Fibroblast of skin of left quadriceps (primary cell): ENCODE measurements around the gene YTHDC1.
A peak's percentile ranks its signal among the peaks of the same experiment; 100 is the strongest.
"Not testable (repeated sequence)": the region's sequence is repeated elsewhere in the genome, so short reads cannot be mapped to it uniquely, and the experiment has no call there.

Experiments used
- DNase-seq, 2 experiments: peaks; one replicate each; pipeline ENCODE4 v3.0.0-alpha.2; 2013; ENCODE audit warnings: low read depth in 2 of 2

Gene YTHDC1

DNA sequence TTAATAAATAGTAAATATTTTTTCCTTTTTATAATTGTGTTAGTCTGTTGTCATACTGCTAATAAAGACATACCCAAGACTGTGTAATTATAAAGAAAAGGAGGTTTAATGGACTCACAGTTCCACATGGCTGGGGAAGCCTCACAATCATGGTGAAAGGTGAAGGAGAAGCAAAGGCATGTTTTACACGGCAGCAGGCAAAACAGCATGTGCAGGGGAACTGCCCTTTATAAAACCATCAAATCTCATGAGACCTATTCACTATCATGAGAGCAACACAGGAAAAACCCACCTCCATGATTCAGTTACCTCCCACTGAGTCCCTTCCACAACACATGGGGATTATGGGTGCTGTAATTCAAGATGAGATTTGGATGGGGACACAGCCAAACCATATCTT lies 58.6 kb downstream of the YTHDC1 start:
- no peak for DNase-seq

DNA sequence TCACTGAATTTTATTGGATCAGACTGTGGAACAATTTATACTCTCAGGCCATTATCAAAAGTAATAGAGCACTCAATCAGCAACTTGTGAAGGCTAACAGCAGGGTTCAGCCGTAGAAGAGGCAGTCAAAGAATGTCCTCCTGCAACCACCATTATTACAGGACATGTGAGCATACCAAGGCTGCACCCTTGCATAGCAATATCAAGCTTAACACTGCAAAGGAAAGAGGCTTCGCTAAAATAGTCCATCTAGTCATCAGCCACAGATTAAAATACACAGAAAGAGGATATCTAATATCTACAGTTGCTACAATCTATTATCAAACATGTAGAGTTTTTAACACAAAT lies 61.5 kb downstream of the YTHDC1 start:
- no peak for DNase-seq

DNA sequence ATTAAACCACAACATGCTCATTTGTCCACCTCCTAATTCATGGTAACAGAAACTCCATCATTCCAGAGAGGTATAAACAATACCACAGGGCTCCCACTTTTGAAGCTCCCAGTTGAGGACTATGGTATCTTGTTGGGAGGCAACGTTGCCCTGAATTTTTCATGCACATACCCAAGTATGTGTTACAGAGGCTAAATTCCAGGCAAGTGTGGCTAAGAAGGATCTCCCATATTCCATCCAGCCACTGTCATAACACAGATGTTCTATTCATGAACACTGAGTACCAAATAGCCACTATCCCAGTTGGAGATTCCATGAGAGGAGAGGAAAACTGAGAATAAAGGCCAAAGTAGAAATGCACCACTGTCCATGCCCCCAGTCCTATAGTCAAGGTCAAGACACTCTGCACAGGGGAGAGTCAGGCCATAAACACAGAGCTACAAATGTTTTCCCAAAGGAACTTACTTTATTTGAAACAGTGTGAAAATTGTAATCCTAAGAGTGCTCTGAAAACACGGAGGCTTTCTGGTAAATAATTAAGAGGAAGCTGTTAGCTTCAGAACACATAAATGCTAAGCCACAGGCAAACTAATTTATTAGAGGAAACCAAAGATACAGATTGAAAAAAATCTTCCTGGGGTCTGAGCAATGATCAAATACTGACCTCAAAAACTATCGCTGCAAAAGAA lies 62.0 kb downstream of the YTHDC1 start:
- DNase-seq = no peak

DNA sequence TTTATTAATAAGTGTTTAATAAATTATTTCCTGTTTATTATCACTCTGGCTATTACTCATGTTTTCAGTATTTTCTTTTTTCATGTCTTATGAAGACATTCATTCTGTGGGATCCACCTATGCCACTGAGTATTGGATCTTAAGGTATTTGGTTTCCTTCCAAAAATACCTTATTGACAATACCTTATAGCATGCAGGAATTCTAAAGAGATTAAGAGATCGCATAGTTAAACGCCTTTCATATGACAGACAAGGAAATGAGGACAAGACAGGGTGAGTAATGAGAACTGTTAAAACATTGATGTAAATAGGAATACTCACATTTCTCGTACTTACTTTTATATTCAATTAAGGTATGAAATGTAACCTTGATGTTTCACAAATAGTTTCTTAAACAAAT lies 66.2 kb downstream of the YTHDC1 start:
- DNase-seq = no peak

DNA sequence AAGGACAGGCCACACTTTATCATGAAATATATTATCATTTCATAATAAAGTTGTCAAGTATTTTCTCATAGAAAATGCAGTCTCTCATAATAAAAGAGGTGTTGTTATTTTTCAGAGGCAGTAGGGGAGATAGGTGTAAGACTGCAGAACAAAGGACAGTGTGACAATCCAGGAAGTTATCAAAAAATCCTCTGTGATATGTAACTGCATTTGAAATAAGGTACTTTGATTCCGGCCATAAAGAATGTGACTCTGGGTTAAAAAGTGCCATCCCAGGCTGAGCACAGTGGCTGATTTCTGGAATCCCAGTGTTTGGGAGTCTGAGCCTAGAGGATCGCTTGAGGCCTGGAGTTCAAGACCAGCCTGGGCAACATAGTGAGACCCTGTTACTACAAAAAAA lies 66.8 kb downstream of the YTHDC1 start:
- DNase-seq = no peak

DNA sequence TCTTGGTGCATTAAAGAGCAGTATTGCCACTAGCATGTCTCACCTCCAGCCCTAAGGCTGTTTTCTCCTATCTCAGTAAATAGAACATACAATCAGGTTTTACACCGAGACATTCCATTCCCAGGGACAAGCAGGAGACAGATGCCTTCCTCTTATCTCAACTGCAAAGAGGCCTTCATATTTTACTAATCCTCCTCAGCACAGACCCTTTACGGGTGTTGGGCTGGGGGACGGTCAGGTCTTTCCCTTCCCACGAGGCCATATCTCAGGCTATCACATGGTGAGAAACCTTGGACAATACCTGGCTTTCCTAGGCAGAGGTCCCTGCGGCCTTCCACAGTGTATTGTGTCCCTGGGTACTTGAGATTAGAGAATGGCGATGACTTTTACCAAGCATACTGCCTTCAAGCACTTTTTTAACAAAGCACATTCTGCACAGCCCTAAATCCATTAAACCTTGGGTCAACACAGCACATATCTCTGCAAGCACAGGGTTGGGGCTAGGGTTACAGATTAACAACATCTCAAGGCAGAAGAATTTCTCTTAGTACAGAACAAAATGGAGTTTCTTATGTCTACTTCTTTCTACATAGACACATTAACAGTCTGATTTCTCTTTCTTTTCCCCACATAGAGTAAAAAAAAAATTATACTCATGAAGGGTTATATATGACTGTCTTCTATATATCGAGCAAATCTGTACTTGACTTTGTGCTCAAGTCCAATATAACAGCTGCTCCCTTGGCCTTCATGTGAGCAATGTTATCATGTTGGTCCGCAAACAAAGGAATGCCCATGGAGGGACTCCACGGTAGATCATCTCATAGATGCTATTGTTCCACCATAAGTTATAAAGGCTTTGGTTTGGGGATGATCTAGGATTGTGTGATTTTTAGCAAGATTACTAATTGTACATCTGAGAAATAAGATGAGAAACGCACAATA lies 67.8 kb downstream of the YTHDC1 start:
- DNase-seq = not testable (repeated sequence)

DNA sequence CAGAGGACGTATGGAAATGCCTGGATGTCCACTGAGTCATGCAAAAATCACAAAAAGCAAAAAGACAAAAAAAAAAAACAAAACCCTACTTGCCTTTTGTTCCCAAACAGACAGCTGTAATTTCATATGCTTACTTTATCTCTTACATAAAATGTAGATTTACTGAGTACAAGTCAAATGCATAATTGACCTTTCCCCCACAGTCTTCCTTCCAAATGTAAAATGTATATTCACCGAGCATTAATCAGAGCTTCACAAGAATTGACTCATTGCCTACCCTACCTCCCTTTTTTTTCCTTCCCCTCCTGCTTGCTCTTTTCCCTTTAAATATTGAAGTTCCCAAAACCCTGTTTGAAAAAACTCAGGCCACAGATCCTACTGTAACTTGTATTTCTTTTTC lies 71.9 kb downstream of the YTHDC1 start:
- DNase-seq = no peak

DNA sequence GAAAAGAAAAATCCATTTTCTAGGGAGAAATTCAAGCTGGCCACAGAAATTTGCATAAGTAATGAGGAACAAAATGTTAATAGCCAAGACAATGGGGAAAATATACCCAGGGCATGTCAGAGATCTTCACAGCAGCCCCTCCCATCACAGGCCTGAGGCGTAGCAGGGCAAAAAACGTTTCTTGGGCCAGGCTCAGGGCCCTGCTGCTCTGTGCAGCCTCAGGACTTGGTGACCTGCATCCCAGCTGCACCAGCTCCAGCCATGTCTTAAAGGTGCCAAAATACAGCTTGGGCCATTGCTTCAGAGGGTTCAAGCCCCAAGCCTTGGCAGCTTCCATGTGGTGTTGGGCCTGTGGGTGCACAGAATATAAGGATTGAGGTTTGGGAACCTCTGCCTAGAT lies 72.3 kb downstream of the YTHDC1 start:
- DNase-seq = no peak

DNA sequence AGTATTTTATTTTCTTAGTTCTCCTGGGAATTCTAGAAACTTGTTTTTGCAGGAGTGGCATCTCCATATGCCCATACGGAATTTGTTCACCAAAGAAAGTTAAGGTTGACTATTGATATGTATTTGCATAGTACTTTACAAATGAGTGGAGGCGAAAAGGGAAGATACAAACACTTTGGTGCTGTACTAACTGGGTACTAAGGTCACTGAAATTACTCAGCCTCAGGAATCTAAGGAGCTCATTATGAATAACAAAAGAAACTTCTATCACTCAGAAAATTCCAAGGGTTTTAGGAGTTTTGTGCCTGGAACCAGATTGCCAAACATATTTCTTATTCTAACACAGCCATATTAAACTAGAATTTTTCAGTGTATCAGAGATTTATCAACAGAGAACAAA lies 77.0 kb downstream of the YTHDC1 start:
- DNase-seq = no peak

DNA sequence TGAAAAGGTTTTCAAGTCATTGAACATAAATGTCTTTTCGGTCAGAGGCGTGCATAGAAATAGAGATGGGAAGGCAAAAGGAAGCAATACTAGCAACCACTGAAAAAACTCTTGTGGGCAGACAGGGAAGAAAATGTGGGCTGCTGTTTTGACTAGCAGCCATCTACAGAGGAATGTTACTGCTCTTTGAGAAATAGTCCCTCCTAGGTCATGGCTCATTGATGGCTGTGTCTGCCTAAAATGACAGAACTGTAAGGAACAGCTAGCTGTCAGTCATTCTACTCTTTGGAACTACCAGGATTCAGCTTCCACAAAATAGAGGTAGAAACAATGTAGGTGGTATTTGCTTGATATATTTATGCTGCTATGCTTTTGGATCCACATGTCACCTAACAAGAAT lies 77.5 kb downstream of the YTHDC1 start:
- DNase-seq = no peak

DNA sequence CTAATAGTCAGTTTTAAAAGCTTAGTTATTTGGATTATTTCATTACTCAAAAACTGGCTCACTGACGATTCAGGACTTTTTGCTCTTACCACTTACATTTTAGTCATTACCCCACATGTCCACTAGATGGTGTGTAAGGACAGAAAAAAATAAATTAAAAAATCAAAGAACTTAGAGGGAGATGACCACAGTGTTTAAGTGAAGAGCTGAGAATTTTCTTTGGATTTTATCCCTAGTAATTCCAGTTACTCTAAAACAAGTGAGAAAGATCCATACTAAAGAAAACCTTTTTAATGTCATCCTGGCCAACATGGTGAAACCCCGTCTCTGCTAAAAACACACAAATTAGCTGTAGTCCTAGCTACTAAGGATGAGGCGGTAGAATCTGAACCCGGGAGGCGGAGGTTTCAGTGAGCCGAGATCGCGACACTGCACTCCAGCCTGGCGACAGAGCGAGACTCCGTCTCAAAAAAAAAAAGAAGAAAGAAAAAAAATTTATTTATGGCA lies 78.0 kb downstream of the YTHDC1 start:
- peak; percentile 23 to 32 for DNase-seq

DNA sequence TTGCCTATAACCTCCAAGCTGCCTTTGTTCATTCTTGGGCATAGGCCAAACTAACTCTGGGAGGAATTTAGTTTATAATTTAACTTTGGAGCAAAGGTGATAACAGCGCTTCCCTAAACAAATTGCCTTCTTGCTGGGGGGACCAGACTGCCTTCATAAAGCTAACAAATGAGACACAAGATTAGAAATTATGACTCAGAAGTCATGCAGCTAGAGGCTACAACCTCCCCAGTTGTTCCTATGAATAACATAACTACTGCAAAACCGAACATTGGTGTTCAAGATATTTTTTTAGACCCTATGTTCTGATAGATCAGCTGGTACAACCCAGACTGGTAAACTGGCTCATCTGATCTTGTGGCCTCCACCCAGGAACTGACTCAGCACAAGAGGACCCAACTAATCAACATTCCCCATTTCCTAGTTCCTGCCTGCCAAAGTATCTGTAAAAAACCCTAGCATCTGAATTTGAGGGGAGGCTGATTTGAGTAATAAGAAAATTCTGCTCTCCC lies 82.4 kb downstream of the YTHDC1 start:
- no peak for DNase-seq

DNA sequence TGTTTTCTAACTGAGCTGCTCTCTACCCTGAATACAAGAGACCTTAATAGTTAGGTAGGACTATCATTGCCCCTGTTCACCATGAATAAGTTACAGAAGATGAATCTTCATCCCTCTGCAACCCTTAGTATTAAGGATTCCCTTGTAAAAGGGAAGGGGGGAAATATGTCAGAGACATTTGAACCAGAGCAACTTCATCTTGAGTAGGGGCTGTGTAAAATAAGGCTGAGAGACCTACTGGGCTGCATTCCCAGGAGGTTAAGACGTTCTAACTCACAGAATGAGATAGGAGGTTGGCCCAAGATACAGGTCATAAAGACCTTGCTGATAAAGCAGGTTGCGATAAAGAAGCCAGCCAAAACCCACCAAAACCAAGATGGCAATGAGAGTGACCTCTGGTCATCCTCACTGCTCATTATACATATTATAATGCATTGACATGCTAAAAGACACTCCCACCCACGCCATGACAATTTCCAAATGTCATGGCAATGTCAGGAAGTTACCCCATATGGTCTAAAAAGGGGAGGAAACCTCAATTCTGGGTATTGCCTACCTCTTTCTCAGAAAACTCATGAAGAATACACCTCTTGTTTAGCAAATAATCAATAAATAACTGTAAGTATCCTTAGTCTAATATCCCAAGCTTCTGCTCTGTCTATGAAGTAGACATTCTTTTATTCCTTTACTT lies 84.9 kb downstream of the YTHDC1 start:
- DNase-seq = no peak
